Astrocyte (in vitro differentiated cells and primary cell): ENCODE results near the gene PHEX. TPM values are rescaled to one million over a fixed set of nuclear protein-coding genes. Genes with fewer than 3 reads are reported as not detected.

ENCODE experiments used
- DNase-seq: peaks from one replicate; pipeline ENCODE4 v3.0.0-alpha.2; 2010; ENCODE audit warnings: low read depth
- FAIRE-seq: peaks from 2 replicates; lab custom pipeline; 2011; peaks lifted over from hg19 to GRCh38; lab: Jason Lieb, UNC
- H2AFZ ChIP-seq: 2 replicates; pipeline ENCODE4 v1.6.0; 2012; ENCODE audit warnings: low read depth, low read length, inconsistent platforms
- H3K27ac ChIP-seq: 2 replicates; pipeline ENCODE4 v1.5.1; 2011; ENCODE audit warnings: low read depth, low read length, inconsistent platforms
- H3K27me3 ChIP-seq: 2 replicates; pipeline ENCODE4 v1.6.0; 2011; ENCODE audit warnings: low read length, inconsistent platforms; ENCODE audit not compliant: insufficient read depth
- H3K36me3 ChIP-seq: 2 replicates; pipeline ENCODE4 v1.5.1; 2011; ENCODE audit warnings: low read length, inconsistent platforms; ENCODE audit not compliant: insufficient read depth
- H3K4me1 ChIP-seq: 2 replicates; pipeline ENCODE4 v1.5.1; 2011; ENCODE audit warnings: low read length, inconsistent platforms; ENCODE audit not compliant: insufficient read depth
- H3K4me2 ChIP-seq: 2 replicates; pipeline ENCODE4 v1.6.0; 2012; ENCODE audit warnings: low read length, inconsistent platforms
- H3K4me3 ChIP-seq: 2 replicates; pipeline ENCODE4 v1.5.1; 2011; ENCODE audit warnings: low read depth, mild to moderate bottlenecking, low read length, inconsistent platforms; ENCODE audit not compliant: insufficient read depth
- H3K79me2 ChIP-seq: 2 replicates; pipeline ENCODE4 v1.6.0; 2012; ENCODE audit warnings: mild to moderate bottlenecking, low read length, inconsistent platforms; ENCODE audit not compliant: insufficient read depth
- H3K9ac ChIP-seq: 2 replicates; pipeline ENCODE4 v1.6.0; 2012; ENCODE audit warnings: mild to moderate bottlenecking, low read length, inconsistent platforms
- H3K9me3 ChIP-seq: 2 replicates; pipeline ENCODE4 v1.5.1; 2012; ENCODE audit warnings: low read depth, mild to moderate bottlenecking, low read length, inconsistent platforms; ENCODE audit not compliant: insufficient read depth
- H4K20me1 ChIP-seq: 2 replicates; pipeline ENCODE4 v1.6.0; 2012; ENCODE audit warnings: low read length, inconsistent platforms; ENCODE audit not compliant: insufficient read depth
- H3K27ac Mint-ChIP-seq: one replicate; pipeline ENCODE4 v1.8.0; 2021; ENCODE audit warnings: mild to moderate bottlenecking, mixed read lengths; ENCODE audit not compliant: unreplicated experiment
- H3K27me3 Mint-ChIP-seq: one replicate; pipeline ENCODE4 v1.8.0; 2021; ENCODE audit warnings: low read depth, mixed read lengths; ENCODE audit not compliant: unreplicated experiment
- H3K36me3 Mint-ChIP-seq: one replicate; pipeline ENCODE4 v1.8.0; 2021; ENCODE audit warnings: low read depth, mixed read lengths; ENCODE audit not compliant: unreplicated experiment
- H3K4me1 Mint-ChIP-seq: one replicate; pipeline ENCODE4 v1.8.0; 2021; ENCODE audit warnings: low read depth, mixed read lengths; ENCODE audit not compliant: unreplicated experiment
- H3K4me3 Mint-ChIP-seq: one replicate; pipeline ENCODE4 v1.8.0; 2021; ENCODE audit warnings: mild to moderate bottlenecking, moderate library complexity, mixed read lengths; ENCODE audit not compliant: unreplicated experiment
- H3K9me3 Mint-ChIP-seq: one replicate; pipeline ENCODE4 v1.8.0; 2021; ENCODE audit warnings: mild to moderate bottlenecking, mixed read lengths; ENCODE audit not compliant: unreplicated experiment
- EZH2 ChIP-seq: IDR thresholded peaks from 2 replicates; pipeline ENCODE4 v1.6.1; 2012; ENCODE audit warnings: mild to moderate bottlenecking, low read length, inconsistent platforms; ENCODE audit not compliant: insufficient read depth
- total RNA-seq: library from RNA; stranded (reverse); gene quantifications from 2 replicates; pipeline ENCODE4 v1.2.1, GENCODE V29; 2021
- TF ChIP-seq, protein P1 (sequence below): IDR thresholded peaks from 2 replicates; pipeline ENCODE4 v1.5.1; 2011; ENCODE audit warnings: low read depth, mild to moderate bottlenecking, inconsistent platforms, low read length, moderate library complexity; ENCODE audit not compliant: insufficient read depth

PHEX gene
- total RNA-seq, 1 donor from 2014 or later, result 0.36 TPM

GRCh38 chrX:22105231-22105630 is 73.1 kb downstream of the PHEX start:
- H3K4me2 ChIP-seq, result no peak overlapping the region
- no peaks in the 10 kb centered on the region for H3K79me2 ChIP-seq
- TF ChIP-seq EZH2, result no peak
- TF ChIP-seq, protein P1, sequence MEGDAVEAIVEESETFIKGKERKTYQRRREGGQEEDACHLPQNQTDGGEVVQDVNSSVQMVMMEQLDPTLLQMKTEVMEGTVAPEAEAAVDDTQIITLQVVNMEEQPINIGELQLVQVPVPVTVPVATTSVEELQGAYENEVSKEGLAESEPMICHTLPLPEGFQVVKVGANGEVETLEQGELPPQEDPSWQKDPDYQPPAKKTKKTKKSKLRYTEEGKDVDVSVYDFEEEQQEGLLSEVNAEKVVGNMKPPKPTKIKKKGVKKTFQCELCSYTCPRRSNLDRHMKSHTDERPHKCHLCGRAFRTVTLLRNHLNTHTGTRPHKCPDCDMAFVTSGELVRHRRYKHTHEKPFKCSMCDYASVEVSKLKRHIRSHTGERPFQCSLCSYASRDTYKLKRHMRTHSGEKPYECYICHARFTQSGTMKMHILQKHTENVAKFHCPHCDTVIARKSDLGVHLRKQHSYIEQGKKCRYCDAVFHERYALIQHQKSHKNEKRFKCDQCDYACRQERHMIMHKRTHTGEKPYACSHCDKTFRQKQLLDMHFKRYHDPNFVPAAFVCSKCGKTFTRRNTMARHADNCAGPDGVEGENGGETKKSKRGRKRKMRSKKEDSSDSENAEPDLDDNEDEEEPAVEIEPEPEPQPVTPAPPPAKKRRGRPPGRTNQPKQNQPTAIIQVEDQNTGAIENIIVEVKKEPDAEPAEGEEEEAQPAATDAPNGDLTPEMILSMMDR, result no peak
- Mint-ChIP-seq H3K36me3 (no peaks in the 10 kb centered on the region), H3K4me3 (no peak overlapping the region), H3K9me3 (no peaks in the 10 kb centered on the region), H3K4me1 (no peaks in the 10 kb centered on the region), H3K27me3 (no peaks in the 10 kb centered on the region), H3K27ac (no peak overlapping the region)
- H3K9ac ChIP-seq, result no peak overlapping the region
- H3K27ac ChIP-seq, result no peak overlapping the region
- no peaks in the 10 kb centered on the region for H4K20me1 ChIP-seq
- H3K4me3 ChIP-seq, result no peak overlapping the region
- DNase-seq, result no peak
- no peaks in the 10 kb centered on the region for H3K36me3 ChIP-seq
- no peak overlapping the region for H2AFZ ChIP-seq
- H3K9me3 ChIP-seq, result no peaks in the 10 kb centered on the region
- H3K4me1 ChIP-seq, result no peaks in the 10 kb centered on the region
- no peaks in the 10 kb centered on the region for H3K27me3 ChIP-seq
- FAIRE-seq, result no peak

GRCh38 chrX:22105971-22106370 is 73.8 kb downstream of the PHEX start:
- no peak for DNase-seq
- H3K9me3 Mint-ChIP-seq, result no peaks in the 10 kb centered on the region
- Histone ChIP-seq H4K20me1 (no peaks in the 10 kb centered on the region), H3K27ac (no peak overlapping the region), H3K4me3 (no peak overlapping the region), H3K36me3 (no peaks in the 10 kb centered on the region), H3K9ac (no peak overlapping the region), H3K9me3 (no peaks in the 10 kb centered on the region), H3K27me3 (no peaks in the 10 kb centered on the region), H3K79me2 (no peaks in the 10 kb centered on the region), H3K4me2 (no peak overlapping the region), H3K4me1 (no peaks in the 10 kb centered on the region), H2AFZ (no peak overlapping the region)
- H3K4me3 Mint-ChIP-seq, result no peak overlapping the region
- peak; percentile 80 for FAIRE-seq
- no peaks in the 10 kb centered on the region for H3K4me1 Mint-ChIP-seq
- no peak overlapping the region for H3K27ac Mint-ChIP-seq
- no peaks in the 10 kb centered on the region for H3K36me3 Mint-ChIP-seq
- H3K27me3 Mint-ChIP-seq, result no peaks in the 10 kb centered on the region
- TF ChIP-seq EZH2, result no peak
- TF ChIP-seq, protein P1, result no peak

DNA sequence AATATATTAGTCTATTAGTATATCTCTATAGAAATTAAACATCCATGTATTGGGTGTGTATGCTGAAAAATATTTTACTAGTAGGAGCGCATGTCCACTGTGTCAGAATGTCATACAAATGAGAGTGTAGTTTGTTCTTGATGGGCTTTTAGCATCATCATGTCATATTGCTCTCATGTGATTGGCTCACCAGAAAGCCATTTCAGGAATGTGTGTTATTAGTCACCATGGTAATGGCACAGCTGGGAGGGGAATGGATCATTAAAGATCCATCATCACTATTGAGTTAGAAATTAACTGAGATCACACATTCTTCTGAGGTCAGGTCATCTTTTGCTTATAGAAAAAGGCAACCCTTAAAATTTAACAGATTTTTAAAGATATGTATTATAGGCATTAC is 77.3 kb downstream of the PHEX start:
- Histone ChIP-seq H3K27me3 (no peaks in the 10 kb centered on the region), H3K27ac (no peak overlapping the region), H3K9ac (no peak overlapping the region), H4K20me1 (no peaks in the 10 kb centered on the region), H3K4me3 (no peak overlapping the region), H3K36me3 (no peaks in the 10 kb centered on the region), H3K79me2 (no peaks in the 10 kb centered on the region), H3K4me2 (no peak overlapping the region), H3K9me3 (no peaks in the 10 kb centered on the region), H3K4me1 (no peaks in the 10 kb centered on the region), H2AFZ (no peak overlapping the region)
- no peak overlapping the region for H3K4me3 Mint-ChIP-seq
- FAIRE-seq (peak; percentile 89), DNase-seq (peak; percentile 45)
- H3K9me3 Mint-ChIP-seq, result peaks cover 2% of the 10 kb centered on the region
- no peaks in the 10 kb centered on the region for H3K4me1 Mint-ChIP-seq
- H3K36me3 Mint-ChIP-seq, result no peaks in the 10 kb centered on the region
- TF ChIP-seq, protein P1, result no peak
- no peak for TF ChIP-seq EZH2
- H3K27ac Mint-ChIP-seq, result no peak overlapping the region
- H3K27me3 Mint-ChIP-seq, result no peaks in the 10 kb centered on the region
